Gastroesophageal sphincter (tissue), 4 donors: ENCODE data around the gene AKR1D1. TPM values are rescaled to one million over a fixed set of nuclear protein-coding genes. Genes with fewer than 3 reads are reported as not detected.

ENCODE experiments used
- ATAC-seq: fragments of 150-250 bp; one replicate; pipeline ENCODE4 v1.9.1; 2016; ENCODE audit warnings: mild to moderate bottlenecking, moderate library complexity
- H3K27ac ChIP-seq, 4 donors: fragments of 200-600 bp; sonication (generic) in 3 of 4; 1 replicate in 3 of 4; 2 replicates in 1 of 4; pipeline ENCODE4 v1.5.1; 2016 to 2019
- H3K27me3 ChIP-seq: fragments of 200-600 bp; sonication (generic); one replicate; pipeline ENCODE4 v1.5.1; 2019
- H3K36me3 ChIP-seq, 2 donors: fragments of 200-600 bp; sonication (generic); one replicate each; pipeline ENCODE4 v1.5.1; 2019; ENCODE audit warnings: control low read depth in 1 of 2
- H3K4me1 ChIP-seq, 3 donors: fragments of 200-600 bp; sonication (generic); 1 replicate in 2 of 3; 2 replicates in 1 of 3; pipeline ENCODE4 v1.5.1; 2016 to 2019; ENCODE audit warnings: control low read depth in 2 of 3
- H3K4me3 ChIP-seq, 2 donors: fragments of 200-600 bp; sonication (generic); one replicate each; pipeline ENCODE4 v1.5.1; 2019; ENCODE audit warnings: mild to moderate bottlenecking in 1 of 2, moderate library complexity in 1 of 2
- H3K9me3 ChIP-seq, 3 donors: fragments of 200-600 bp; sonication (generic); one replicate each; pipeline ENCODE4 v1.5.1; 2017 to 2019; ENCODE audit warnings: control low read depth in 2 of 3
- EP300 ChIP-seq: sonication (generic); formaldehyde crosslinking; IDR thresholded peaks from one replicate; pipeline ENCODE4 v1.6.1; 2017; ENCODE audit warnings: antibody characterized with exemption, mild to moderate bottlenecking
- POLR2A ChIP-seq, 2 donors: fragments of 450-650 bp; IDR thresholded peaks; one replicate each; pipeline ENCODE4 v1.6.1; 2017; ENCODE audit warnings: antibody characterized with exemption in 2 of 2, mild to moderate bottlenecking in 2 of 2, moderate library complexity in 1 of 2
- POLR2AphosphoS5 ChIP-seq: sonication (generic); formaldehyde crosslinking; IDR thresholded peaks from one replicate; pipeline ENCODE4 v1.6.1; 2017; ENCODE audit warnings: antibody characterized with exemption
- WGBS, 2 donors: methylation state at CpG; one replicate each; pipeline ENCODE4 v1.1.5; 2018; ENCODE audit warnings: low coverage in 1 of 2; 5-methylcytosine and 5-hydroxymethylcytosine counted together
- total RNA-seq, 4 donors: library from RNA; depleted of rRNA; stranded (reverse); fragments of >200 nt; gene quantifications; one replicate each; pipeline ENCODE4 v1.1.0, GENCODE V29; 2016
- TF ChIP-seq, protein P1 (sequence below), 4 experiments: fragments of 200-600 bp in 2 of 4; fragments of 450-650 bp in 2 of 4; sonication (generic) in 1 of 4; IDR thresholded peaks; one replicate each; pipeline ENCODE4 v1.5.1; 2017 to 2019; ENCODE audit warnings: antibody characterized with exemption in 4 of 4, mild to moderate bottlenecking in 2 of 4, moderate library complexity in 2 of 4

Gene AKR1D1
- total RNA-seq, 4 donors from 2014 or later = not detected

- no peak for ATAC-seq
- H3K4me1 ChIP-seq = no peaks in the 10 kb centered on the region
- no peak overlapping the region for H3K4me3 ChIP-seq
- TF ChIP-seq, protein P1, sequence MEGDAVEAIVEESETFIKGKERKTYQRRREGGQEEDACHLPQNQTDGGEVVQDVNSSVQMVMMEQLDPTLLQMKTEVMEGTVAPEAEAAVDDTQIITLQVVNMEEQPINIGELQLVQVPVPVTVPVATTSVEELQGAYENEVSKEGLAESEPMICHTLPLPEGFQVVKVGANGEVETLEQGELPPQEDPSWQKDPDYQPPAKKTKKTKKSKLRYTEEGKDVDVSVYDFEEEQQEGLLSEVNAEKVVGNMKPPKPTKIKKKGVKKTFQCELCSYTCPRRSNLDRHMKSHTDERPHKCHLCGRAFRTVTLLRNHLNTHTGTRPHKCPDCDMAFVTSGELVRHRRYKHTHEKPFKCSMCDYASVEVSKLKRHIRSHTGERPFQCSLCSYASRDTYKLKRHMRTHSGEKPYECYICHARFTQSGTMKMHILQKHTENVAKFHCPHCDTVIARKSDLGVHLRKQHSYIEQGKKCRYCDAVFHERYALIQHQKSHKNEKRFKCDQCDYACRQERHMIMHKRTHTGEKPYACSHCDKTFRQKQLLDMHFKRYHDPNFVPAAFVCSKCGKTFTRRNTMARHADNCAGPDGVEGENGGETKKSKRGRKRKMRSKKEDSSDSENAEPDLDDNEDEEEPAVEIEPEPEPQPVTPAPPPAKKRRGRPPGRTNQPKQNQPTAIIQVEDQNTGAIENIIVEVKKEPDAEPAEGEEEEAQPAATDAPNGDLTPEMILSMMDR (IDR thresholded peaks at IDR 0.05) = no peak
- no peak for TF ChIP-seq POLR2AphosphoS5
- peaks cover 3% of the 10 kb centered on the region for H3K27me3 ChIP-seq
- no peaks in the 10 kb centered on the region for H3K9me3 ChIP-seq
- 70% methylated on average over 3 of the region's 3 CpGs; no CpG with 5 or more reads in 1 of the 2 donors for WGBS, 2 donors
- no peak overlapping the region for H3K27ac ChIP-seq
- H3K36me3 ChIP-seq = no peaks in the 10 kb centered on the region
Measured at GRCh38 chr7:138097064-138097741, 20.9 kb downstream of the AKR1D1 start.

GRCh38 chr7:138099813-138100212 lies 23.6 kb downstream of the AKR1D1 start:
- Histone ChIP-seq H3K27me3 (no peaks in the 10 kb centered on the region), H3K9me3 (no peaks in the 10 kb centered on the region), H3K4me1 (no peaks in the 10 kb centered on the region), H3K36me3 (no peaks in the 10 kb centered on the region), H3K4me3 (no peak overlapping the region), H3K27ac (no peak overlapping the region)
- TF ChIP-seq POLR2A (IDR thresholded peaks at IDR 0.05) = no peak
- no peak for TF ChIP-seq EP300
- TF ChIP-seq, protein P1 (IDR thresholded peaks at IDR 0.05) = no peak
- no peak for TF ChIP-seq POLR2AphosphoS5
- ATAC-seq = no peak
- WGBS, 2 donors = 70 to 78% methylated on average over 1 to 2 of the region's 3 CpGs

DNA sequence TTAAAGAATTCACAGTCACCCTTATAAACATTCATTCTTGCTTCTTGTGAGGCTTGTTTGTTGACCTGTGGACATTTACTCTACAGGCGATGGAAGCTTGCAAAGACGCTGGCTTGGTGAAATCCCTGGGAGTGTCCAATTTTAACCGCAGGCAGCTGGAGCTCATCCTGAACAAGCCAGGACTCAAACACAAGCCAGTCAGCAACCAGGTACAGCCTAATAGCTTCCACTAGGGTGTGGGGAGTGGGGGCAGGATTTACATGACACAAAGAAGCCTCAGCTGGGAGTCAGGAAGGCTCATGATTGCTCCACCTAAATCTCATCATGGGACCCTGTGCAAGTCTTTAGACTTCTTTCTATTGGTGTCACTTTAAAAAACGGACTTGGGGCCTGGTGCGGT lies 29.0 kb downstream of the AKR1D1 start:
- H3K36me3 ChIP-seq = no peaks in the 10 kb centered on the region
- no peak overlapping the region for H3K4me3 ChIP-seq
- 50 to 79% methylated on average over 1 to 4 of the region's 5 CpGs for WGBS, 2 donors
- no peaks in the 10 kb centered on the region for H3K4me1 ChIP-seq
- H3K9me3 ChIP-seq = no peaks in the 10 kb centered on the region
- TF ChIP-seq, protein P1 (IDR thresholded peaks at IDR 0.05) = no peak
- no peak for TF ChIP-seq EP300
- TF ChIP-seq POLR2A (IDR thresholded peaks at IDR 0.05) = no peak
- no peak for TF ChIP-seq POLR2AphosphoS5
- H3K27ac ChIP-seq = no peak overlapping the region
- ATAC-seq = no peak
- H3K27me3 ChIP-seq = no peaks in the 10 kb centered on the region

- Histone ChIP-seq H3K36me3 (no peaks in the 10 kb centered on the region), H3K27me3 (no peaks in the 10 kb centered on the region), H3K4me3 (no peak overlapping the region), H3K9me3 (no peaks in the 10 kb centered on the region), H3K27ac (no peak overlapping the region), H3K4me1 (no peaks in the 10 kb centered on the region)
- WGBS, 2 donors = 93 to 100% methylated on average over 2 to 3 of the region's 3 CpGs
- no peak for TF ChIP-seq POLR2AphosphoS5
- TF ChIP-seq, protein P1 (IDR thresholded peaks at IDR 0.05) = no peak
- no peak for TF ChIP-seq POLR2A (IDR thresholded peaks at IDR 0.05)
- TF ChIP-seq EP300 = no peak
- no peak for ATAC-seq
Measured at GRCh38 chr7:138115047-138115446, 38.8 kb downstream of the AKR1D1 start.

GRCh38 chr7:138116141-138116540 lies 39.9 kb downstream of the AKR1D1 start:
- 11 to 80% methylated on average over 1 of the region's 1 CpG for WGBS, 2 donors
- TF ChIP-seq POLR2A (IDR thresholded peaks at IDR 0.05) (no peak), POLR2AphosphoS5 (no peak), EP300 (no peak)
- TF ChIP-seq, protein P1 (IDR thresholded peaks at IDR 0.05) = no peak

More at GRCh38 chr7:138116141-138116540, 39.9 kb downstream of the AKR1D1 start:
- Histone ChIP-seq H3K27me3 (no peaks in the 10 kb centered on the region), H3K9me3 (no peaks in the 10 kb centered on the region), H3K36me3 (no peaks in the 10 kb centered on the region), H3K4me1 (no peaks in the 10 kb centered on the region), H3K4me3 (no peak overlapping the region), H3K27ac (no peak overlapping the region)
- ATAC-seq = no peak
